Stimulated activated CD8-positive, alpha-beta memory T cell treated with anti-CD3 and anti-CD28 coated beads, Interleukin-15, amount 100 ng/mL, for 48 hours (primary cell): ENCODE data around the gene JUNB.
"Not testable (repeated sequence)": the region's sequence is repeated elsewhere in the genome, so short reads cannot be mapped to it uniquely, and the experiment has no call there.

ENCODE experiments used
- DNase-seq, 2 donors: peaks; one replicate each; pipeline ENCODE4 v3.0.0-alpha.2; 2020; ENCODE audit warnings: low read depth in 2 of 2

Gene JUNB

DNA sequence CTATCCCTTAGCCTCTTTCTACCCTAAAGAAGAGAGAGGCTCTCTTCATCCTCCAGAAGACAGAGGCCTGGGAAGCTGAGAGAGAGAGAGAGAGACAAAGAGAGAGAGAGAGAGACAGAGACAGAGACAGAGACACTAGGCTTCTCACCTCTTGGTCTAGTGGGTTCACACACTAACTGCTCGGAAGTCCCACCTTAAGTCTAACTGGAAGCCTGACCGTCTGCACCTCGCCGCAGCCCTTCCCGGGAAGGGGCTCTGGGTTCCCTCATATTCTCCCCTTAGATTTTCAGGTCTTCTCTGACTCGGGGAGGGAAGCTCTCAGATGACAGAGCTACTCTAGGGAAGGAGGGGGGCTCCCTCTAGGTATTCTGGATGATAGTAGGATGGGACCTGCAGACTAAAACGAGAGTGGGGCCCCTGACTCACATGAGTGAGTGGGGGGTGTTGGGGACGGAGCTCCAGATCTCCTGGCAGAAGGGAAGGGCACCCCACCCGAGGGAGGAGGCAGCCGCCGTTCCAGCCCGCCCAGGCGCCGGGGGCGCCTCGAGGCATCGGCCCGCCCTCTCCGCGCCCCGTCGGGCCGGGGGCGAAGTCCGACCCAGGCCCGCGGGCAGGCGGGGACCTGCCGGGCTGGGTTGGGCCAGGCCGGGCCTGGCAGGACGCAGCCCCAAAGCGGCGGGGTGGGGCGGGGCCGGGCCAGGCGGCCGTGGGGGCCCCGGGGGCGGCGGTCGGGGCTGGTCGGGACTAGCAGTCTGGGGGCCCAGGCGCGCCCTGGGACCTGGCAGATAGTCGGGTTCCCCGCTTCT is 2.0 kb upstream of the JUNB start:
- DNase-seq: no peak

DNA sequence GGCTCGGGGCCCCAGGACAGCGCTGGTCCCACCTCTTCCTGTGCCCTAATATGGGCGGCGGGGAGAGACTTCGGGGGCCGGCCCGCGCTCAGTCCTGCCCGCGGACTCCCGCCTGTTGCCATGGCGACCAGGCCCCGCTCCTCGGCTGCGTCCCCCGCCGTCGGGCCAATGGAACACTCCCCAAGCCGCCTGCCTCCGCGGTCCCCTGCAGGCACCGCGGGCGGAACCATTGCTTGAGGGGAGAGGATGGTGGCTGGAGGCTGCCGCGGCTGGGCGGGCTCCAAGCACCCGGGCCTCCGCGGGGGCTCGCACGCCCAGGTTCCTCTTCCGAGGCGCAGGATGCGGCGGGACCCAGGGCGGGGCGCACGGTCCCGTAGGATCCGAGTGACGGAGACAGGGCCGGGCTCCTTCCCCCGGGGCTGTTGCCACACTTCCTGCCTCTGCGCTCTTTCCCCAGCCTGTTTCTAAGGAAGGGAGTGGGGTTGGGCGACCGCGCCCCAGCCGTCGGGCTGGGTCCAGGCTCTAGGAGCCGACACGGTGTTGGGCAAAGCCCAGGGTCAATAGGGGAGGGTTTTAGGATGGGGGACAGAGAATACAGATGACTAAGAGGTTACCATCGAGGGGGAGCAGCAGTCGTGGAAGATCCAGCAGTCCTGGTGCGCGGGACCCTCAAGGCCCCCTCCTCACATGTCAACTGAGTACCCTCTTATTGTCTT is 1.2 kb upstream of the JUNB start:
- peak; percentile 97 to 99 for DNase-seq

DNA sequence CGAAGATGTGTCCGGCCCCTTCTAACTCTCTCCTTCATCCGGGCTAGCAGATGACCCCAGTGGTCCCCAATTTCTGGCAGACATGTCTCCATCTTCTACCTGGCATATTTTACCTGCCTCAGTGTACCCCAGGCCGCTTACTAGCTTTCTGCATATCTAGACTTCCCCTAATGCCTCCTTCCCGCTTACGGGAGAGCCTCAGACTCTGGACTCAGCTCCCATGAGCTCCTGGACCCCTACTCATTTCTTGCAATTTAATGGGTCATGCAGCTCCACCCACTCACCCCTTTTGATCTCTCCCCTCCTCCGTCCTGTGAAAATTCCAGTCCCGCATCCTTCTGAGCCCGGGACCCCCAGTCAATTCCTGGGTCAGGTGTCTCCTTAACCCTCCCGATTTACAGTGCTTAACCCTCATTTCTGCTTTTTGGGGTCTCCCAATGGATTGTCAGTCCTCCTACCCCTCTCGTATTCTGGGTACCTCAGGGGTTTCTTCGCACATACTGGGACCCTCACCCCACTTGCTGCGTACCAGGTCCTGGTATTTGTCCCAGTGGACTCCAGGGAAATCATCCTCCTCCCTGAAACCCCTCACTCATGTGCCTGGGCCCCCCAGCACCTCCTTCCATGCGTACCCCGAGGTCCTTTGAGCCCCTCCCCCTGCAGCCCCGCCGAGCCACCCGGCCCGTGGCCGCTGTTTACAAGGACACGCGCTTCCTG is 500 bp upstream of the JUNB start:
- no peak for DNase-seq

DNA sequence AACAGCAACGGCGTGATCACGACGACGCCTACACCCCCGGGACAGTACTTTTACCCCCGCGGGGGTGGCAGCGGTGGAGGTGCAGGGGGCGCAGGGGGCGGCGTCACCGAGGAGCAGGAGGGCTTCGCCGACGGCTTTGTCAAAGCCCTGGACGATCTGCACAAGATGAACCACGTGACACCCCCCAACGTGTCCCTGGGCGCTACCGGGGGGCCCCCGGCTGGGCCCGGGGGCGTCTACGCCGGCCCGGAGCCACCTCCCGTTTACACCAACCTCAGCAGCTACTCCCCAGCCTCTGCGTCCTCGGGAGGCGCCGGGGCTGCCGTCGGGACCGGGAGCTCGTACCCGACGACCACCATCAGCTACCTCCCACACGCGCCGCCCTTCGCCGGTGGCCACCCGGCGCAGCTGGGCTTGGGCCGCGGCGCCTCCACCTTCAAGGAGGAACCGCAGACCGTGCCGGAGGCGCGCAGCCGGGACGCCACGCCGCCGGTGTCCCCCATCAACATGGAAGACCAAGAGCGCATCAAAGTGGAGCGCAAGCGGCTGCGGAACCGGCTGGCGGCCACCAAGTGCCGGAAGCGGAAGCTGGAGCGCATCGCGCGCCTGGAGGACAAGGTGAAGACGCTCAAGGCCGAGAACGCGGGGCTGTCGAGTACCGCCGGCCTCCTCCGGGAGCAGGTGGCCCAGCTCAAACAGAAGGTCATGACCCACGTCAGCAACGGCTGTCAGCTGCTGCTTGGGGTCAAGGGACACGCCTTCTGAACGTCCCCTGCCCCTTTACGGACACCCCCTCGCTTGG is 966 bp downstream of the JUNB start:
- peak in 1 of 2 donors; percentile 68 for DNase-seq

DNA sequence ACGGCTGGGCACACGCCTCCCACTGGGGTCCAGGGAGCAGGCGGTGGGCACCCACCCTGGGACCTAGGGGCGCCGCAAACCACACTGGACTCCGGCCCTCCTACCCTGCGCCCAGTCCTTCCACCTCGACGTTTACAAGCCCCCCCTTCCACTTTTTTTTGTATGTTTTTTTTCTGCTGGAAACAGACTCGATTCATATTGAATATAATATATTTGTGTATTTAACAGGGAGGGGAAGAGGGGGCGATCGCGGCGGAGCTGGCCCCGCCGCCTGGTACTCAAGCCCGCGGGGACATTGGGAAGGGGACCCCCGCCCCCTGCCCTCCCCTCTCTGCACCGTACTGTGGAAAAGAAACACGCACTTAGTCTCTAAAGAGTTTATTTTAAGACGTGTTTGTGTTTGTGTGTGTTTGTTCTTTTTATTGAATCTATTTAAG is 1.6 kb downstream of the JUNB start:
- DNase-seq: no peak

DNA sequence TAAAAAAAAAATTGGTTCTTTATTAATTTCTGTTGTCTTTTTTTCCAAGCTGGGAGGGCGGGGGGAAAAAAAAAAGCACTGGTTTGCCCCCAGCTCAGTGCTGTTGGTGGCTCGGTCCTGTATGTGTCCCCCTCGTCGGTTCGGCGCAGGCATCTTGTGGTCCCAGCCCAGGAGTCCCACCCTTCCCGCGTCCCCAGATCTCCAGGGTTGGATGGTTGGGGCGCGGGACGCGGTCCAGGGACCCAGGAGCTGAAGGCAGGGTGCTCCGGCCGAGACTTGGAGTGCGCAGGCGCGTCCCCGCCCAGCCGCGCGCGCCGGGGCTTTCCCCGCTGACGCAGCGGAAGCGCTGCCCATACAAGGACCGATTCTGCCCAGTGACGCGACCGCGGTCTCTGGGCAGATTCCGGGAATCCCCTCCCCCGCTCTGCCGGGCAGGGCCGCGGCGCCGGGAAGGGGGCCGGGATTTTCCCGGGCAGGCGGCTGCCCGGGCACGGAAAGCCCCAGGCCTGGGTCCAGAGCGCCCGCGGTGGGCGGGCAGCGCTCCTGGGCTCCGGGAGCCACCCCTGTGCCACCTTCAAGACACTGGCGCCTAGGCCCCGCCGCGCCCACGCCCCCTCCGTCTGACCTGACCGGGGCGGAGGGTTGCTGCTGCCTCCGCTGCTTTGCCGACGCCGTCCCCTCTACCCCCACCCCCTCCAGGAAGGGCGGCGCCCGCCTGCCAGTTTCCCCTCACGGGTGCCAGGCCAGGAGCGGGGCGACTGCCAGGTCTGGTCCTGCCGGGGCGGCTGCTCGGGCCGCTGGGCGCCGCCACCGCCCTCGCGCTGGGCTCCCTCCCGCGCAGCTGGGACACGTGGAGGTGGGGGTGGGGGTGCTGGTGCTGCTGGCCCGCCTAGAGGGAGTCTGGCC is 2.3 kb downstream of the JUNB start:
- DNase-seq: peak; percentile 90 to 91

DNA sequence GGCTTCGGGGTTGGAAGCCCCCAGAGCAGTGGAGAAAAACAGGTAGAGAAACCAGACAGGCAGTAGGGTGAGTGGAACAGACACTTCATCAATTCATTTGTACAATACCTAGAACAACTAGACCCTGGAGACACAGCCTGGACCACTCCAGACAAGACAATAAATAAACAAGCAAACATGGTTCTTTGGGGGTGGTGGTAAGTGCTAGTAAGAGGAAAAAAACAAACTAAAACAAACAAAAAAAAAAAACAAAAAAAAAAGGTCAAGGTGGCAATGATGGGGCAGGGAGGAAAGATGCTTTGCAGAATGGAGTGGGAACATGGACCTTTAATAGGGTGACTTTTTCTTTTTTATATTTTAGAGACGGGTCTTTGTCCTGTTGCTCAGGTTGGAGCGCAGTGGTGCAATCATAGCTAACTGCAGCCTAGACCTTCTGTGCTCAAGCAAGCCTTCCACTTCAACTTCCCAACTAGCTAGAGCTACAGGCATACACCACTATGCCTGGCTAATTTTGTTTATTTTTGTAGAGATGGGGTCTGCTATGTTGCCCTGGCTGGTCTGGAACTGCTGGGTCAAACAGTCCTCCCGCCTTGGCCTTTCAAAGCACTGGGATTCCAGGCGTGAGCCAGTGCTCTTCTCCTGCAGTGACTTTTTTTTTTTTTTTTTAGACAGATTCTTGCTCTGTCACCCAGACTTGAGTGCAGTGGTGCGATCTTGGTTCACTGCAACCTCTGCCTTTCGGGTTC is 3.1 kb downstream of the JUNB start:
- DNase-seq: no peak

DNA sequence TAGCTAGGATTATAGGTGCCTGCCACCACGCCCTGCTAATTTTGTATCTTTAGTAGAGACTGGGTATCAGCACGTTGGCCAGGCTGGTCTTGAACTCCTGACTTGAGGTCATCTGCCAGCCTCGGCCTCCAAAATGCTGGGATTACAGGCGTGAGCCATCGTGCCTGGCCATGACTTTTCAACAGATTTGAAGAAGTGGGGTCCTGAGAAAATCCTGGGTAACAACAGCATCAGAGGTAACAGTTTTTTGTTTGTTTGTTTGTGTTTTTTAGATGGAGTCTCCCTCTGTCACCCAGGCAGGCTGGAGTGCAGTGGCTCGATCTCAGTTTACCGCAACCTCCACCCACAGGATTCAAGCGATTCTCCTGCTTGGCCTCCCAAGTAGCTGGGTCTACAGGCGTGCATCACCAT is 3.7 kb downstream of the JUNB start:
- no peak for DNase-seq

DNA sequence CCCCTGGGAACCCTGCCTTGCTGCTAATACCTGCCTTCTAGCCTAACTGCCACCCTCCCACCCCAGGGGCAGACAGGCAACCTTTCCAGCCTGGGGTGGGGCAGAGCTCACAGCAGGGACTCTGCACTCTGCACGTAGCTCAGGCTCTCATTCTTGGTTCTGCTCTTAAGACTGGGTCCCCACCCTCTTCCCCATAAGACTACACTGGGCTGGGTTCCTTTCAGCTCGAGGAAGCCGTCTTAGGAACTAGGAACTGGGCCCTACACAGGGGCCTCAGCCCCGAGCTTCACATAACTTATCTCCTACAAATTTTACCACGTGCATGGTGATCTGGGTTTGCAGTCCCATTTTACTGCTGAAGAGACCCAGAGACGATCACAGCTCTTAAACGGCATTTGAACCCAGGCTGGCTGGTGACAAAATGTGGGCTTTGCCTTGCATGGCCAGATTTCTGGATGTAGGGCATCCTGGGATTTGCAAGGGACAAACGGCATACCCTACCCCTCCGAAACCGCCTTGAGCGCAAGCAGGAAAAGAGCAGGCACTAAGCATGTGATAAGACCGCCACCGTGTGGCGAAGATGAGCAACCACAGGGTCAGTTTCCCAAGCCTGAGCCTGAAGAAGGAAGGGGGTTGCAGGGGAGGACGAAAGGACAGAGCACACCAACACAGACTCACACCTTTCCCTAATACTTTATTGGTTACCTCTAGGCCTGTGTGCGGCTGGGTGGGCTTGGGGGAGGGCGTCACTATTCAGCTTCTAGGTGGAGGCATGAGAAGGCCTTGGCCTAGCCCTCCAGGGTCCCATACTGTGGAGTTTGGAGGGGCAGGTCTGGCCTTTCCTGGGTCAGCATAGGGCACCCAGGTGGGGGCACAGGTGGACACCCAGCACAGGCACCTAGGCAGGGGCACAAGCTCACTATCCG is 5.1 kb downstream of the JUNB start:
- no peak for DNase-seq

DNA sequence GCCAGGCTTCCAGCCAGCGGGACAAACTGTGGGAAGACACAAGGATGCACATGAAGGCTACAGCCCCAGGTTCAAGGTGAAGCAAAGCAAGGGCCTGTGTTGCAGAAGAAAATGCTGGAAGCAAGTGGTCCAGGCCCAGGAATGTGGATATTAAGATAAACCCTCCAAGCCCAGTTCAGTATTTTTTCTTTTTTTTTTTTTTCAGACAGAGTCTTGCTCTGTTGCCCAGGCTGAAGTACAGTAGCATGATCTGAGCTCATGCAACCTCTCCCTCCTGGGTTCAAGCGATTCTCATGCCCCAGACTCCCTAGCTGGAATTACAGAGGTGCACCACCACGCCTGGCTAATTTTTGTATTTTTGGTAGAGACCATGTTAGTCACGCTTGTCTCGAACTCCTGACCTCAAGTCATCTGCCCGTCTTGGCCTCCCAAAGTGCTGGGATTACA is 5.9 kb downstream of the JUNB start:
- DNase-seq: no peak

DNA sequence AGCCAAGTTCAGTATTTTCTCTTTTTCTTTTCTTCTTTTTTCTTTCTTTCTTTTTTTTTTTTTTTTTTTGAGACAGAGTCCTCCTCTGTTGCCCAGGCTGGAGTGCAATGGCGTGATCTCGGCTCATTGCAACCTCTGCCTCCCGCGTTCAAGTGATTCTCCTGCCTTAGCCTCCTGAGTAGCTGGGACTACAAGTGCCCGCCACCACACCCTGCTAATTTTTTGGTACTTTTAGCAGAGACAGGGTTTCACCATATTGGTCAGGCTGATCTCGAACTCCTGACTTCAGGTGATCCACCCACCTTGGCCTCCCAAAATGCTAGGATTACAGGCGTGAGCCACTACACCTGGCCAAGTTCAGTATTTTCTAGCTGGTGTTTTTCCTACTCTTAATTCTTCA is 6.3 kb downstream of the JUNB start:
- DNase-seq: not testable (repeated sequence)

DNA sequence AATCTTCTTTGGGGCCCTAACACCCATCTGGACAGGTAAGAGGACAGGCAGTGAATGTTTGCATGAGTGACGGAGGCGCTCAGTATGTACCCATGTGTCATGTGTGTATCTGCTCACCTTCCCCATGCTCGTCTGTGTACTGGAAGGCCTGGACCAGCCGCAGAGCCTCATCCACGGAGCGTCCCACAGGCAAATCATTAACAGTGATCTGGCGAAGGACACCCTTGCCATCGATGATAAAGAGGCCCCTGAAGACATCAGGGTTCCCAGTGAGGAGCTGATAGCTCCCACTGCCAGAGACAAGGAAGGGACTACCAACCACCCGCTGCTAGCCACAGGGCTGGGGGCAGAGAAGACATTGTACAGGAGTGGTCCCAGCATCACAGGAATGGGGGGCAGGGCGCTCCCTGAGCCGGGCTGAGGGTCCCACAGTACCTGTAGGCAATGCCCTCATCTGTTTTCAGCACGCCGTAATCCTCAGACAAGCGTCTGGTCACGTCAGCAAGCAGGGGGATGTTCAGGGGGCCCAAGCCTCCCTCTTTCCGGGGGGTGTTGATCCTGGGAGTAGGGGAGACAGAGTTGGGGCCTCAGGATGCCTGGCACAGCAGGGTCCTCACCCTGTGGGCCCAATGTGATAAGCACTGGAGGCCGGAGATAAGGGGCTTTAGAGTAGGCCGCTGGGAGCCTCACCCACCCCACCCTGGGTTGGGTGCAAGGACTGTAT is 8.6 kb downstream of the JUNB start:
- no peak for DNase-seq

DNA sequence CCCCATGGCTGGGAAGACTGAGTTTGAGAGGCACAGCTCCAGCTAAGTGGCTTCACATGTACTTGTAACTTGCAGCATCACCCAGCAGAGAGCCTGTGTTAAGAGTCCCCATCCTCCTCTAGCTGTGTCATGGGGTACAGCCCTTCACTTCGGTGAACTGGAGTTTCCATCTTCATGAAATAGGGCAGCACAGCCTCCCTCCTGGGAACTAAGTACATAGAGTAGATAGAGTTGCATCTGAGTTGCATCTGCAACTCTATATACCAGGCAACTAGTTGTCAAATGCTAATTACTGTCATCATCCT is 9.1 kb downstream of the JUNB start:
- no peak for DNase-seq

DNA sequence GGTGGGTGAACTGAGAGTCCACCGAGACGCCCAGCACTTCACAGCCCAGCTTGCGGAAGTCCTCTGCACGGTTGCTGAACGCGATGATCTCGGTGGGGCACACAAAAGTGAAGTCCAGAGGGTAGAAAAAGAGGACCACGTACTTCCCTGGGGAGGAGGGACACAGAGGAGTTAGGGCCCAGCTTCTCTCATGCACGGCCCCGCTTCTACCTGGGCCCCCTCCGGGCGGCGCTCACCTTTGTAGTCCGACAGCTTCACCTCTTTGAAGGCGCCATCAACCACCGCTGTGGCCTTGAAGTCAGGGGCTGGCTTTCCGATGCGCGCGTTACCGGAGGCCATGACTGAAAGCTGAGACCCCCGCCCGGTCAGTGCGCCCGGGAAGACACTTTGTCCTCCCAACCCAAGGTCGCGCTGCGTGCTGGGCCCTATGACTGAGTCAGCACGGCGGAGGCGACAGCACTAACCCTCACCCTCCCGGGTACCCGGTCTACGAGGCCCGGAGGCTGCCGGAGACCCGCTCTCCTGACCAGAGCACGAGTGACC is 9.7 kb downstream of the JUNB start:
- no peak for DNase-seq

DNA sequence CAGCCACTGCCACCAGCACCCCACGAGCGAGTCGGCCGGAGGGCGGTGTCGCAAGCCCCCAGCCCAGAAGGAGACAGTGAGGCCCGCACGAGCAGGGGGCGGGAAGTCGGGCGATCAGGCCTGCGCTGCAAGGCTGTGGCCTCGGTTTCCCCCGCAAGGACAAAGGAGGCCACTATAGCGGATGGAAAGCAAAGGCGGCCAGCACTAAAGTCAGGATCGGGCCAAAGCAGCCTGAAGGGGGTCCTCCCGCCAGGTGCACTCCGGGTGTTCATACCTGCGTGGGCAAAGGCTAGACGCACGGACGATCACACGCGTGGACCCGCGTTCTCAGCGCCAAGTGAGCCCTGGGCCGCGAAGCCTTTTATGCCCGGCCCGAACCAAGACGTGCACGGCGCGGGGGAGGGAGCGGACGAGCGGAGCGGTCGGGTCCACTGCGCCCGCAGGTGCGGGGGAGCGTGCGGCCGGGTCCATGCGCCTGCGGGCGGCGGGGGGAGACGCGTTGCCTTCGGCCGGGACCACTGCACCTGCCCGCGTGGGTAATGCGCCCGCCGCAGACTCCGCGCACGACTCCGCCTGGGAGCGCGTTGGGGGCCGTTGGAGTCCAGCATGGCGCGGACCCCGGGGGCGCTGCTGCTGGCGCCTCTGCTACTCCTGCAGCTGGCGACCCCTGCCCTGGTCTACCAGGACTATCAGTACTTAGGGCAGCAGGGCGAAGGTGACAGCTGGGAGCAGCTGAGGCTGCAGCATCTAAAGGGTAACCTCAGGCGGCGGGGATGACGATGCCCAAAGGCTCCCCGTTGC is 10.4 kb downstream of the JUNB start, which contains the start of the genes PRDX2 and THSD8:
Gene PRDX2, minus strand, starts transcription at position 335 of the 801 bp plus-strand sequence. CDS start 539 bp downstream, outside the sequence.
Gene THSD8, plus strand, starts transcription at position 604 of the 801 bp plus-strand sequence. Its CDS starts 3 bp downstream, at position 607.
- peak in 1 of 2 donors; percentile 68 for DNase-seq

DNA sequence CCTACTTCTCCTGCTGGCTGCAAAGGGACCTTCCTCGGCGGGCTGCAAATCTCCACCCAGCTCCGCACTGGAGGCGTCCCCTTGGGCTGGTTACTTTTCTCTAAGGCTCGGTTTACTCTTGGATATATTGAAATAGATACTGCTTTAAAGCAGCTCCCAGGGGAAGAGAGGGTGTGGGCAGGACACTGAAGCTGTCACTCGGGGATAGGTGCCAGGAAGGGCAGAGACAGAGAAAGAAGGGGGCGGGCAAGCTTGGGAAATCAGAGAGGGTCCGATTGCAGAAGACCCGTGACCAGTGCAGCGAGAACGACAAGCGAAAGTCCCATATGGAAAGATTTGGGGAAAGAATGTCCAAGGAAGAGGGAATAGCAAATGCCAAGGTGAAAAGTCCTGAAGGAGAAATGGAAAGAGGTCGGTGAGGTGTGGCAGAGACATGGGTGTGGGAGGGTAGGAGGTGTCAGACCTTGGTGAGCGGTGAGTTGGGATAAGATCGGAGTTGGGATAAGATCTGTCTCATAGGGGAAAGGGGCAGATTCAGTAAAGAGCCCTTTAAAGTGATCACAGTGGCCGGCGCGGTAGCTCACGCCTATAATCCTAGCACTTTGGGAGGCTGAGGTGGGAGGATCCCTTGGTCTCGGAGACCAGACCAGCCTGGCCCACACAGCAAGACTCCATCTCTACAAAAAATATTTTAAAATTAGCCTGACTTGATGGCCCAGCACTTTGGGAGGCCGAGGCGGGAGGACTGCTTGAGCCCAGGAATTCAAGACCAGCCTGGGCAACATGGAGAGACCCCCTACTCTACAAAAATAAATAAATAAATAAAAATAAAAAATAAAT is 11.2 kb downstream of the JUNB start:
- no peak for DNase-seq
